Measurements from ENCODE around the gene CDHR5.
A peak's percentile ranks its signal among the peaks of the same experiment; 100 is the strongest.

The CDHR5 gene

DNA sequence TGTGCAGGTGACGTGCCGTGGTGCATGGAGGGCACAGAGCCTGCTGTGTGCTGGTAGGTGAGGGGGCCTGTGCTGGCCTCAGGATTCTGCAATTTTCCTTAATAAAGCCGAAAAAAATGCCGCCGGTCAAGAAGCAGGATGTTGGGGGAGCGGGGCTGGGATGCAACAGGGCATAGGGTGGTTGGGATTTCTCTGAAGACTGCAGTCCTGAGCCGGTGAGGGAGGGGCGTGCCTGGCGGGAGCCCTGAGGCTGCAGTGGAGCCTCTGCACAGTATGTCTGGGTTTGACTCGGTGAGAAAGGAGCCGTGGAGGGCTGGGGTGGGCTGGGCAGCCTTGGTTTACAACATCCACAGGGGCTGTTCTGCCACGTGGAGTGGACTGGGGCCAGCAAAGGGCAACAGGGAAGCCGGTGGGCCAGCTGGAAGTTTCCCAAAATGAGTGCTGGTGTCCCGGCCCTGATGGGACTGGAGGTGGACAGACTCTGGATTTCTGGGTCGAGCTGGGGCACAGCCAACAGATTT is 1.3 kb downstream of the CDHR5 start:
- DNase-seq (ENCODE audit: low read depth in 2 of 2), result no peak

DNA sequence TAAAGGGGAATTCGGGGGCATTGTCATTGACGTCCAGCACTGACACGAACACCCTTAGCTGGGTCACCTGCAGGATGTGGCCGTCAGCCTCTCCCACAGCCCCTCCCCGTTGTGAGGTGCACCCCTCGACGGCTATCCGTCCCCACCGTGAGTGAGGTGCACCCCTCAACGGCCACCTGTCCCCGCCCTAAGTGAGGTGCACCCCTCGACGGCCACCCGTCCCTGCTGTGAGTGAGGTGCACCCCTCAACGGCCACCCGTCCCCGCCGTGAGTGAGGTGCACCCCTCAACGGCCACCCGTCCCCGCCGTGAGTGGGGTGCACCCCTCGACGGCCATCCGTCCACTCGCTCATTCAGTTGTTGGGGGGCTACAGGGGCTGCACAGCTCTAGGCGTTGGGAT is 2.9 kb downstream of the CDHR5 start:
- no peak for DNase-seq (ENCODE audit: low read depth in 2 of 2)

GRCh38 chr11:620935-621814 is 3.6 kb downstream of the CDHR5 start:
- DNase-seq (ENCODE audit: low read depth in 2 of 2), result no peak

DNA sequence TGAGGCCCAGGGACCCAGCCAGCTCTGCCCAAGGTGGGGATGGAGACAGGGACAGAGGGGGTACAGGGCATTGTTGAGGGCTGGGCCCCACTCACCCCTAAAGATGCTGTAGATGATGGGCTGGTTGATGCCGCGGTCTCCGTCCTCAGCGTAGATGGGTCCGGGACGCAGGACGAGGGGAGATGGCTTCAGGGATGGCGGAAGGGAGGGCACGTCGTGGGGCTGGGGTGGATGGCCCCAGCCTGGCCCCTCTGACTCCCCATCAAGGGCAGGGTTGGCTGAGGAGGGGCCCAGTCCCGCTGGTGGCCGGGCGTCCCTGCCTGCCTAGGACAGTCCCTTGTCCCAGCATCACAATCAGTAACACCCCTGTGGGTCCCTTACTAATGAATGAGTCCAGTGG is 4.6 kb downstream of the CDHR5 start:
- DNase-seq (ENCODE audit: low read depth in 2 of 2), result no peak

DNA sequence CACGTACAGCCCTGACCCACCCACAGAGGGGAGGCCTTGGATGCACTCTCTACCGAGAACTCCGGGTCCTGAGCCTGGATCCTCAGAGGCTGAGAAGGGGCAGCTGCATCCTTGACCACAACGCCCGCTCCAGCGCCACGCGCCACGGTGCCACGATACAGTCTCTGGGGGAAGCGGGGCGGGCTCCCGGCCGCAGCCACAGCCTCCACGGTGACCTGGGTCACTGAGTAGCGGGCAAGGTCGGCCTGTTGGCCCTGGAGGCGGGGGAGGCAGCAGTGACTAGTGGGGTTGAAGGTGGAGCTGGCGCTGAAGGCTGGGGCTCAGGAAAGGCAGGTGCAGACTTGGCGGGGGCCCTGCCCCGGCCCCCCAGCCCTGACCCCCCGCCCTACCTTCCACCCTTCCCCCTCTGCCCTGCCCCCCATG is 5.1 kb downstream of the CDHR5 start:
- no peak for DNase-seq (ENCODE audit: low read depth in 2 of 2)

DNA sequence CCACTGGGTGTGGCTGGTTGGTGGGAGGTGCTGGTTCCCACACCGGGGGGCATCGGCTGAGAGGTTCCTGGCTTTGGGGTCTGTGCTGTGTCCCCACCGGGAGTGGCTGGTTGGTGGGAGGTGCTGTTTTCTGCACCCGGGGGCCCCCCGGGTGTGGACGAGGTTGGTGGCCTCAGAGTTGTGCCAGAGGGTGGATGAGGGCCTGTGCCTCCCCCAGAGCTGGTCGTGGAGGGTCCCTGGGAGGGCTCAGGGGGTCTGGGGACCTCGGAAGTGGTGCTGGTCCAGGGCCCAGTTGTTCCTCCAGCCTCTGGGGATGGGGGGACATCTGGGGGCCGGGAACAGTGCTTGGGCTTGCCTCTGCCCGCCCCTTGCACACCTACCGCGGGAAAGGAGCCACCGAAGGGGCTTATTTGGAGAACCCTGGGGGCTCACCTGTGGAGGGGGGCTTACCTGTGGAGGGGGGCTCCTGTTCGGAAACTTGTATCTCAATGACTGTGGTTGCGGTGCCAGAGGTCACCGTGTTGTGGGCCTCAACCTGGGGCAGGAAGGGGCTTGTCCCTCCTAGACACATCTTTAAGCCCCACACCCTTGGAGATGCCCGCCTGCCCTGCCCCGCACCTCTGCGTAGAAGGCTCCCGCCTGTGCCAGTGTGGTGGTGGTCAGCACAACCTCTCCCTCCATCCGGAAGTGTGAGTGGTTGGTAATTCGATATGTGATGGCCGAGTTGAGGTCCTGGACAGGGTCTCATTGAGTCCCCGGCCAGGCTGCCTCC is 5.7 kb downstream of the CDHR5 start:
- no peak for DNase-seq (ENCODE audit: low read depth in 2 of 2)

- DNase-seq (ENCODE audit: low read depth in 2 of 2), result no peak
These were observed 6.7 kb downstream of the CDHR5 start for GRCh38 chr11:617912-618682.

GRCh38 chr11:617199-617911 is 7.4 kb downstream of the CDHR5 start:
- DNase-seq (ENCODE audit: low read depth in 2 of 2), result no peak

DNA sequence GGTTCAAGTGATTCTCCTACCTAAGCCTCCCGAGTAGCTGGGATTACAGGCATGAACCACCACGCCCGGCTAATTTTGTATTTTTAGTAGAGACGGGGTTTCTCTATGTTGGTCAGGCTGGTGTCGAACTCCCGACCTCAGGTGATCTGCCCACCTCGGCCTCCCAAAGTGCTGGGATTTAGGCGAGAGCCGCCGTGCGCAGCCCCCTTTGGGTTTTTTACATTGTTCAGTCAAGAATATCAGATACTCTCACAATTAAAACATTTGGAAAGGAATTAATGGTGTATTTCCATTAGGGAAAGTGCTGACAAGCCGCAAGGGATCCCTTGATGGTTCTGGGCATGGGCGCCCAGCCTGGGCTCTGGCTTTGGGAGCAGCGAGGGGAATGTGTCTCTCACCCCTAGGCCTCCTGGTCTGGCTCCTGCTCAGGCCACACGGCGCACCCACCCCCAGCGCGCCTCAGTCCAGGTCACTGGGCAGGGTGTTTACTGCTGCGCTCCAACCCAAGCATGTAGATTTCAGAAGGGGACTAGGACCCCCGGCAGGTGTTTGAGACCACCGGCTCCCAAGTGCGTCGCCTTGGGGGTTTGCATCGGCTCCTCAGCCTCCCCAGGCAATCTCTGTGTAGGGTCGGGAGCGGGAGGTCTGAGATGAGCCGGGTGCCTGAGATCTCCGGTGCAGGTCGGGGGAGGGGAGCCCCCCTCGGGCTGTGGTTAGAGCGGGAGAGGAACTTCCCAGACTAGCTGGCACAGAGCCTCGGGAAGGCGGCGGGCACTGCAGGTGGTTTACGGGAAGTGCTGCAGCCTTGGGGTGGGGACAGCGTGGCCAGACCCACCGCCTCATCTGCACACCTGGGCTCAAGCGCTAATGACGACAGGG is 8.2 kb downstream of the CDHR5 start:
- no peak for DNase-seq (ENCODE audit: low read depth in 2 of 2)

DNA sequence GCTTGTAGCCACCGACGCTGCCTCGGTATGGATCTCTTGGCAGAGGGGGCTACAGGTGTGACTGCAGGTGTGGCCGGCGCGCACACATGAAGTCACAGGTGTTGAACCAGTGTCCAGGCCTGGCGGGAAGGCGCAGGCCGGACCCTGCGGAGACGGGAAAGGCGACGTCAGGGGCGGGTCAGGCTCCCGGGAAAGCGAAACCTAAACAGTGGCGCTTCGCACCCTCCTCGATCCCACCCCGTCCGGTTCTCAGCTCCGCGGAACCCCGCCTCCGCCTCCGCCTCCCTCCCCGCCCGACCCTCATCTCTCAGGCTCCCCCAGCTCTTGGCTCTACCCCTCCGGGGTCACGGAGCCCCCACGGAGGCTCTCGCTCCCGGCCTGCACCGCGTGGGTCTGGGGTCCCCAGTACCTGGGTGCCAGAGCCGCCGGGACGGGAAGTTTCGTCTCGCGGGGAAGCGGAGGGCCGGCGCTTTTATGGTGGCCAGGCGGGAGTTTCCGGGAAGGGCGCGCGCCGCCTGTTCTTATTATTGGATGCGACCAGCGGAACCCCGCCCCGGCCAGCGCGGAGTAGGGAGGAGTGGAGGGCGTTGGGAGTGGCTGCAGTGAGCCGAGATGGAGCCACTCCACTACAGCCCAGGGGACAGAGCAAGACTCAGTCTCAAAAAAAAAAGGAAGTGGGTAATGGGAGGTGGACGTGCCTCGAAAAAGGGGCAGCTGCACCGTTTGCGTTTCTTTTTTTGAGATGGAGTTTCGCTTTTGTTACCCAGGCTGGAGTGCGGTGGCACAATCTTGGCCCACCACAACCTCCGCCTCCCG is 9.0 kb downstream of the CDHR5 start, which contains the start of gene IRF7:
Gene IRF7, minus strand, starts transcription at position 447 of the 816 bp plus-strand sequence. CDS start 586 bp downstream, outside the sequence.
- DNase-seq (ENCODE audit: low read depth in 2 of 2), result peak; percentile 59 to 62

GRCh38 chr11:614623-615503 is 9.9 kb downstream of the CDHR5 start:
- no peak for DNase-seq (ENCODE audit: low read depth in 2 of 2)

GRCh38 chr11:614021-614622 is 10.6 kb downstream of the CDHR5 start:
- DNase-seq (ENCODE audit: low read depth in 2 of 2), result no peak

DNA sequence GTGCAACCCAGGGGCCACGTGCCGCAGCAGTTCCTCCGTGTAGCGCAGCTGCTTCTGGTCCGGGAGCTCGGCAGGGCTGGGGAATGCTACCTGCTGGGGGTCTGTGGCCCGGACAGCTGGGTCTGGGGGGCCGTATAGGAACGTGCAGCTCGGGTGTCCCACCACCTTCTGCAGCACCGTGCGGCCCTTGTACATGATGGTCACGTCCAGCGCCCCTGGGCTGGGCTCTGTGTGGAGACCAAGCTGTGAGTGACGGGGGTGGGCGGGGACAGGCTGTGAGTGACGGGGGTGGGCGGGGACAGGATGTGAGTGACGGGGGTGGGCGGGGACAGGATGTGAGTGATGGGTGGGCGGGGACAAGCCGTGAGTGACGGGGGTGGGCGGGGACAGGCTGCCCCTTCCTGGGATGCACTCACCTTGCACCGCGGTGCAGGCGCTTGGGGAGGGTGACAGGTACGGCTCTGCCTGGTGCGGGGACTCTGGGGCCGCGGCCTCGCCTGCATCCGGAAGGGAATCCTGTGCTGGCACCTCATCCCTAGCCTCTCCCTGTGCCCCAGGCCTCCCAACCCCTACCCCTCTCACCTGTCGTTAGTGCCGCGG is 11.3 kb downstream of the CDHR5 start:
- DNase-seq (ENCODE audit: low read depth in 2 of 2), result peak; percentile 61 to 70

DNA sequence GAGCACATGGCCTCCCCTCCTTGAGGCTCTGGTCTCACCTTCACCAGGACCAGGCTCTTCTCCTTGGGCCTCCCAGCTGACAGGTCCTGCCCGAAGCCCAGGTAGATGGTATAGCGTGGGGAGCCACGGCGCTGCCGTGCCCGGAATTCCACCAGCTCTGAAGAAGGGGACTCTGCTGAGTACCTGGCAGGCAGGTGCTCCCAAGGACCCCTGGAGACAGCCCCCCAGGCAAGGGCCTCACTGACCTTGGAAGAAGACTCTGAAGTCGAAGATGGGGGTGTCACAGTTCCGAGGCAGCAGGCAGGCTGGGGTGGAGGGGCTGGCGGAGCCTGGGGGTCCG is 11.8 kb downstream of the CDHR5 start:
- DNase-seq (ENCODE audit: low read depth in 2 of 2), result no peak

GRCh38 chr11:612201-612960 is 12.4 kb downstream of the CDHR5 start:
- no peak for DNase-seq (ENCODE audit: low read depth in 2 of 2)

All from stimulated activated CD4-positive, alpha-beta T cell treated with anti-CD3 and anti-CD28 coated beads, Interleukin-1b, Interleukin-23, amount 100 ng/mL, for 1 hour (primary cell).